ENCODE data around the gene SLC51A.
"Not testable (repeated sequence)": the region's sequence is repeated elsewhere in the genome, so short reads cannot be mapped to it uniquely, and the experiment has no call there.

The SLC51A gene

DNA sequence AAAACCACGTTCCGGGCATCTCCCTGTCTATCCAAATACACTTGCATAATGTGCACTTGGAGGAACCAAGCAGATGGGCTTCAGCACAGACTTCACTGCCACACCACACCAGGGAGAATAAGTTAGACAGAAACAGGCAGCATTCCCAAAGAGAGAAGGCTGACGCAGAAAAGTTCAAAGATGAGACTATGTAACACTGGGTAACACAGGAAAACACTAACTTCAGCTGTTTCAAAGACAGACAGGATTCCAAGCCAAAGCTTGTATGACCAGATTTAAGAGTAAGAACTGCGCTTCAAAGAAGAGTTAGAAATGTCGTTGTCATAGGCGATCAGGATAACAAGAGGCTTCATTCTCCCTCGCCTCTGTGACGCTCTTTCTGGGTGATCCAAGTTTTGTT, 19.9 kb downstream of the SLC51A start:
- no peak for DNase-seq
- TF ChIP-seq, protein P1, sequence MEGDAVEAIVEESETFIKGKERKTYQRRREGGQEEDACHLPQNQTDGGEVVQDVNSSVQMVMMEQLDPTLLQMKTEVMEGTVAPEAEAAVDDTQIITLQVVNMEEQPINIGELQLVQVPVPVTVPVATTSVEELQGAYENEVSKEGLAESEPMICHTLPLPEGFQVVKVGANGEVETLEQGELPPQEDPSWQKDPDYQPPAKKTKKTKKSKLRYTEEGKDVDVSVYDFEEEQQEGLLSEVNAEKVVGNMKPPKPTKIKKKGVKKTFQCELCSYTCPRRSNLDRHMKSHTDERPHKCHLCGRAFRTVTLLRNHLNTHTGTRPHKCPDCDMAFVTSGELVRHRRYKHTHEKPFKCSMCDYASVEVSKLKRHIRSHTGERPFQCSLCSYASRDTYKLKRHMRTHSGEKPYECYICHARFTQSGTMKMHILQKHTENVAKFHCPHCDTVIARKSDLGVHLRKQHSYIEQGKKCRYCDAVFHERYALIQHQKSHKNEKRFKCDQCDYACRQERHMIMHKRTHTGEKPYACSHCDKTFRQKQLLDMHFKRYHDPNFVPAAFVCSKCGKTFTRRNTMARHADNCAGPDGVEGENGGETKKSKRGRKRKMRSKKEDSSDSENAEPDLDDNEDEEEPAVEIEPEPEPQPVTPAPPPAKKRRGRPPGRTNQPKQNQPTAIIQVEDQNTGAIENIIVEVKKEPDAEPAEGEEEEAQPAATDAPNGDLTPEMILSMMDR (IDR thresholded peaks at IDR 0.05) = no peak
- Histone ChIP-seq H3K4me3 (no peak overlapping the region), H3K4me1 (no peaks in the 10 kb centered on the region), H3K27me3 (no peaks in the 10 kb centered on the region), H3K27ac (no peak overlapping the region), H3K9me3 (no peaks in the 10 kb centered on the region), H3K36me3 (peaks cover 28 to 62% (median 40%) of the 10 kb centered on the region in 3 donors)
- intact Hi-C loops (cut with DNase I; ENCODE audit: low total_unique reads) = no loop called here

DNA sequence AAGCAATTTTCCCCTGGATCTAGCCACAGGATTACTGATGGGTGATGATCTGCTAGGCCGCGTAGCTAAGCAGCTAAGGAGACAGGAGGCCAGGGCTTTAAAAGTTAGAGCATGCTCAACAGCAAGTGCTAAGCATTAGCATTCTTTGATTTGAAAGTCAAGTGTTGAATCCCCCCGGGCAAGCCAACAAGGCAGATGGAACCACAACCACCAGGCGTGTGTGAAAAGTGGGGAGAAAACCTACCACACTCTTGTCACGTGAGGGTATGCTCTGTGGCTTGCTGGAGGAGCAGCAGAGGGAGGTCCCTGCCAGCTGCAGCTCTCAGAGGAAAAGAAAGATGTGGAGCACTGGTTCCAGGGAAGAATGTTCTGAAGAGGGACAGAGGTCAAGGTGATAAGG, 20.9 kb downstream of the SLC51A start:
- TF ChIP-seq, protein P1 (IDR thresholded peaks at IDR 0.05) = no peak
- H3K36me3 ChIP-seq = peaks cover 38 to 71% (median 50%) of the 10 kb centered on the region in 3 donors

DNA sequence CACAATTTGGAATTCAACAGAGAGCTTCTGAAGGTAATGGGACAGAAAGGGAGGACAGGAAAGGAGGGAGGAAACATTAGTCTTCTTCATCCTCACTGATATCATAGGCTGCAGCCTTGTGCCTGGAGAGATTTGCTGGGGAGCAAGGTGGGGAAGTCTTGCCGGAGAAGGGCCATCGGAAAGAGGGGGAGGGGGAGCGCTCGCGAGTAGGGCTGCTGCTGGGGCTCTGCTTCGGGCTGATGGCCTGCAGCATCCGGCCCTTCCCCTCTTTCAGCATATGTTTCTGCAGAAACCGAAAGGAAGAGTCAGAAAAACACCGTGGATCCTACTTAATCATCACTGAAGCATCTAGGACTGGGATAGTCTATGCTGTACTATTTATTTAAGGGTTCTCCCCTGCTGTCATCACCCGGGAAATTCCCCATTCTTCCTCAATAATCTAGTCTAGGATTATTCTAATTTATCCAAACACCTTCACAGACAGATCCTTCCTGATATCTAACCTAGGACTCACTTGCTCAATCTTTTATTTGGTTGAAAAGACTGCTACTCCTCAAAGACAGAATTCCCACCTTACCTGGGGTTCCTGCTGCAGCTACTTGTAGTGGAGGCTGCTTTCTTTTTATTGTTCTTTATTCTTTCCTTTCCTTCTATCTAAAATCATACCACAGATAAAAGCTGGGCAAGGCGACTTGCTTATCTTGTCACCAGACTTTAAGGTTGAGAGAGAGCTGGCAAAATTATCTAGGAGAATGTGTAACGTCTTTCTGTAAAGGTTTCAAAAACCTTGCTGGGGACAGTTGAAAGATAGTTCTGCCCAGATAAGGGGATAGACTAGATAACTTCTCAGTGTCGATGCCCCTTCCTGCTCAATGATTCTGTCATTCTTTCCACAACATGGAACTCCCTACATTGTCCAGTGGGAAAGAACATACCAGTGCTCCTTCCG, 22.6 kb downstream of the SLC51A start:
- Histone ChIP-seq H3K27ac (no peak overlapping the region), H3K27me3 (no peaks in the 10 kb centered on the region), H3K4me3 (no peak overlapping the region), H3K36me3 (peaks cover 38 to 79% (median 50%) of the 10 kb centered on the region in 3 donors), H3K9me3 (no peaks in the 10 kb centered on the region), H3K4me1 (no peaks in the 10 kb centered on the region)
- DNase-seq = no peak
- TF ChIP-seq, protein P1 (IDR thresholded peaks at IDR 0.05) = no peak
- intact Hi-C loops (cut with DNase I; ENCODE audit: low total_unique reads) = no loop called here

More for the DNA sequence above, 20.9 kb downstream of the SLC51A start:
- DNase-seq = no peak
- Histone ChIP-seq H3K9me3 (no peaks in the 10 kb centered on the region), H3K27me3 (no peaks in the 10 kb centered on the region), H3K27ac (no peak overlapping the region), H3K4me3 (no peak overlapping the region), H3K4me1 (no peaks in the 10 kb centered on the region)
- intact Hi-C loops (cut with DNase I; ENCODE audit: low total_unique reads) = no loop called here

DNA sequence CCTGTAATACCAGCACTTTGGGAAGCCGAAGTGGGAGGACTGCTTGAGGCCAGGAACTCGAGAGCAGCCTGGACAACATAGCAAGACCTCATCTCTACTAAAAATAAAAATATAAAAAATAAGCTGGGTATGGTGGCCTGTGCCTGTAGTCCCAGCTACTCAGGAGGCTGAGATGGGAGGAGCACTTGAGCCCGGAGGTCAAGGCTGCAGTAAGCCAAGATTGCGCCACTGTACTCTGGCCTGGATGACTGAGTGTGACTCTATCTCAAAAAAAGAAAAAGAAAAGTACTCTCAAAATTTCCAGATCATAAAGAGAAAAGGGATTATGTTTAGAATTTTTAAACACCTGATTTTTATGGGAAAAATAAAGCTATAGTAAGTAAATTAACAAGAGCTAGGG, 24.1 kb downstream of the SLC51A start:
- Histone ChIP-seq H3K9me3 (no peaks in the 10 kb centered on the region), H3K4me1 (no peaks in the 10 kb centered on the region), H3K4me3 (no peak overlapping the region), H3K36me3 (peaks cover 38 to 92% (median 60%) of the 10 kb centered on the region in 3 donors), H3K27ac (no peak overlapping the region), H3K27me3 (no peaks in the 10 kb centered on the region)
- intact Hi-C loops (cut with DNase I; ENCODE audit: low total_unique reads) = no loop called here
- DNase-seq = no peak
- TF ChIP-seq, protein P1 (IDR thresholded peaks at IDR 0.05) = no peak

DNA sequence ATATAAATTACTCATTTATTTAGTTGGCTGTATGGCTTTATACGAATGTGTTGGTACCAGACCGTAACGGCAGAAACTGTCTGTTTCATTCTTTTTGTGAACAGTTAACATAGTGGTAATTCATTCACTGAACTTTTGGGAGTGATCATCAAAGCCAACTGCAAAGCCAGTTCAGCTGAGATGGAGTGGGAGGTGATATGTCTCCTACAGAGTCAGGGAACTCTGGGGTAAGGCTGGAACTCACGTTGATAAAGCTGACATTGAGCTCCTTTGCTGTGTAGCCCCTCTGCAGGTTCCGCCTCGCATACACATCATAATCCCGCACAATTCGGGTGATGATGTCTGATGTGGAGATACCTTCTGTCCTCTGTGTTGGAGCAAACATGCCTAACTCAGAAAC, 25.4 kb downstream of the SLC51A start:
- no peak for DNase-seq
- Histone ChIP-seq H3K9me3 (no peaks in the 10 kb centered on the region), H3K4me3 (no peak overlapping the region), H3K27me3 (no peaks in the 10 kb centered on the region), H3K27ac (no peak overlapping the region), H3K36me3 (peaks cover 48 to 94% (median 71%) of the 10 kb centered on the region in 3 donors), H3K4me1 (no peaks in the 10 kb centered on the region)
- TF ChIP-seq, protein P1 (IDR thresholded peaks at IDR 0.05) = no peak
- intact Hi-C loops (cut with DNase I; ENCODE audit: low total_unique reads) = no loop called here

DNA sequence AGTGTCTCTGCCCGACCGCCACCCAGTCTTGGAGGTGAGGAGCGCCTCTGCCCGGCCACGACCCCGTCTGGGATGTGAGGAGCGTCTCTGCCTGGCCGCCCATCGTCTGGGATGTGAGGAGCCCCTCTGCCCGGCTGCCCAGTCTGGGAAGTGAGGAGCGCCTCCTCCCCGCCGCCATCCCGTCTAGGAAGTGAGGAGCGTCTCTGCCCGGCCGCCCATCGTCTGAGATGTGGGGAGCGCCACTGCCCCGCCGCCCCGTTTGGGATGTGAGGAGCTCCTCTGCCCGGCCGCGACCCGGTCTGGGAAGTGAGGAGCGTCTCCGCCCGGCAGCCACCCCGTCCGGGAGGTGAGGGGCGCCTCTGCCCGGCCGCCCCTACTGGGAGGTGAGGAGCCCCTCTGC, 27.8 kb downstream of the SLC51A start:
- peaks cover 51 to 86% (median 66%) of the 10 kb centered on the region in 3 donors for H3K36me3 ChIP-seq
- DNase-seq; intact Hi-C loops (cut with DNase I; ENCODE audit: low total_unique reads); H3K27ac ChIP-seq; H3K4me1 ChIP-seq; H3K9me3 ChIP-seq; H3K27me3 ChIP-seq; H3K4me3 ChIP-seq: not testable (repeated sequence)

Data from tibial artery (tissue), 4 donors.